GM10266 (cell line): Measurements from ENCODE around the gene FOXN1.

Experiments used
- DNase-seq: peaks from one replicate; pipeline ENCODE4 v3.0.0; 2012; ENCODE audit errors: extremely low spot score
- TF ChIP-seq, protein P1 (sequence below): IDR thresholded peaks from 2 replicates; pipeline ENCODE4 v1.5.1; 2012; ENCODE audit warnings: mild to moderate bottlenecking, low read depth; ENCODE audit not compliant: control insufficient read depth, insufficient read depth; ENCODE audit errors: missing control alignments

Gene FOXN1

DNA sequence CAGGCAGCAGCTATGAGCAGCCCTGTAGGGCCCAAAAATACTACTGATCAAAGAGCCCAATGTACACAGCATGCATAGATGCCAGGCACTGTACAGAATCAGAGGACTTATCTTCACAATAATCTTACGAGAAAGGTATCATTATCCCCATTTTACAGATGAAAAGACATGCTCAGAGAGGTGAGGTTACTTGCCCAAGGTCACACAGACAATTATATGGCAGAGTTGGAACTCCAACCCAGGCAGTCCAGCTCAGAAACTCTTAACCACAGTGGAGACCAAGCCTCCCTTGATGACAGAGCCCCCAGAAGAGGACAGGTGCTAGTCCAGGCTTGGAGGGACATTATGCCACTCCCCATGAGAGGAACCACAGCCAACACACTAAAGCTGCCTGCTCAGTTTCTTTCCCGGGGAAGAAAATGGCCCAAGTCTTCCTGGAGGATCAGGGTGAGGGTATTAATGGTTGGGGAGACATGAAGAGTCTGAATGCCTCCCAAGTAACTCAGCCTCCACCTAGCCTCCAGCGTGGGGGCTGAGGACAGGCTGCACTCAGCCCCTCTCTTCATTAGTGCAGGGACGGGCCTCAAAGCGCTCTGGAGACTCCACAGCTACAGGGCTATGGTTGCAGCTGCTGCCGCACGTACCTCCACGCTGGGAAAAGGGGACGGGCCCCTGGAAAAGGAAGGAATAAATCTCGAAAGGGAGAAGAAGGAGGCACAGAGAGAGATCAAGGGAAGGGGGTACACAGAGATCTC is 45.5 kb downstream of the FOXN1 start:
- TF ChIP-seq, protein P1, sequence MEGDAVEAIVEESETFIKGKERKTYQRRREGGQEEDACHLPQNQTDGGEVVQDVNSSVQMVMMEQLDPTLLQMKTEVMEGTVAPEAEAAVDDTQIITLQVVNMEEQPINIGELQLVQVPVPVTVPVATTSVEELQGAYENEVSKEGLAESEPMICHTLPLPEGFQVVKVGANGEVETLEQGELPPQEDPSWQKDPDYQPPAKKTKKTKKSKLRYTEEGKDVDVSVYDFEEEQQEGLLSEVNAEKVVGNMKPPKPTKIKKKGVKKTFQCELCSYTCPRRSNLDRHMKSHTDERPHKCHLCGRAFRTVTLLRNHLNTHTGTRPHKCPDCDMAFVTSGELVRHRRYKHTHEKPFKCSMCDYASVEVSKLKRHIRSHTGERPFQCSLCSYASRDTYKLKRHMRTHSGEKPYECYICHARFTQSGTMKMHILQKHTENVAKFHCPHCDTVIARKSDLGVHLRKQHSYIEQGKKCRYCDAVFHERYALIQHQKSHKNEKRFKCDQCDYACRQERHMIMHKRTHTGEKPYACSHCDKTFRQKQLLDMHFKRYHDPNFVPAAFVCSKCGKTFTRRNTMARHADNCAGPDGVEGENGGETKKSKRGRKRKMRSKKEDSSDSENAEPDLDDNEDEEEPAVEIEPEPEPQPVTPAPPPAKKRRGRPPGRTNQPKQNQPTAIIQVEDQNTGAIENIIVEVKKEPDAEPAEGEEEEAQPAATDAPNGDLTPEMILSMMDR: no peak
- peak; percentile 53 for DNase-seq

- TF ChIP-seq, protein P1: no peak
- peak; percentile 94 for DNase-seq
These were observed 46.2 kb downstream of the FOXN1 start, which contains the start of gene UNC119 for GRCh38 chr17:28552176-28552999. Gene UNC119 (minus strand): TSS chr17:28552624. CDS start chr17:28552557, 67 bp downstream.

GRCh38 chr17:28553000-28553505 is 46.9 kb downstream of the FOXN1 start:
- DNase-seq: no peak
- TF ChIP-seq, protein P1: no peak

- TF ChIP-seq, protein P1: no peak
- DNase-seq: no peak
These were observed 48.4 kb downstream of the FOXN1 start for GRCh38 chr17:28554565-28554964.

- TF ChIP-seq, protein P1: no peak
- DNase-seq: no peak
These were observed 48.9 kb downstream of the FOXN1 start for GRCh38 chr17:28555022-28555421.

- DNase-seq: no peak
- TF ChIP-seq, protein P1: no peak
These were observed 57.3 kb downstream of the FOXN1 start for GRCh38 chr17:28563475-28563874.

DNA sequence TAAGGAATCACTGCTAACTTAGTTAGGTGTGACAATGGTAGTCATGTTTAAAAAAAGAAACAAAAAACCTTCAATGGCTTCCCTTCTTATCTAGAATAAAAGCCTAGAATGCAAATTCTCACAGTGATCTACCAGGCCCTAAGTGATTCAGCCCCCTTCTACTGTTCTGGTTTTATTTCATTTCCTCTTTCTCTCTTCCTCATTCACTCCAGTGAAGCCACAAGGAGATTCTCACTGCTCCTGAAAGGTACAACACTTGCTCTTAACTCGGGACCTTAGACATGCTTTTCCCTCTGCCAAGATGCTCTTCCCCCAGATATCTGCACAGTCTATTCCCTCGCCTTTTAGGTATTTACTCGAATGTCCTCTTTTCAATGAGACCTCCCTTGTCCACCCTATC is 61.5 kb downstream of the FOXN1 start:
- TF ChIP-seq, protein P1: no peak

More for the DNA sequence above, 61.5 kb downstream of the FOXN1 start:
- peak; percentile 60 for DNase-seq
